WI38 (cell line): ENCODE measurements around the gene ALDH8A1.
"Not testable (repeated sequence)": the region's sequence is repeated elsewhere in the genome, so short reads cannot be mapped to it uniquely, and the experiment has no call there.

Source experiments
- H3K4me3 ChIP-seq: 2 replicates; pipeline ENCODE4 v1.5.1; 2011; ENCODE audit warnings: low read depth, mild to moderate bottlenecking, control low read depth, low read length
- CTCF ChIP-seq: IDR thresholded peaks from 2 replicates; pipeline ENCODE4 v1.5.1; 2012; ENCODE audit warnings: low read depth, mild to moderate bottlenecking, control low read depth, low read length

The ALDH8A1 gene

GRCh38 chr6:134910593-134910935 lies 39.3 kb downstream of the ALDH8A1 start:
- H3K4me3 ChIP-seq: no peak overlapping the region
- TF ChIP-seq CTCF: no peak

GRCh38 chr6:134909701-134910592 lies 40.0 kb downstream of the ALDH8A1 start:
- no peak for TF ChIP-seq CTCF
- no peak overlapping the region for H3K4me3 ChIP-seq

GRCh38 chr6:134908906-134909516 lies 40.9 kb downstream of the ALDH8A1 start:
- H3K4me3 ChIP-seq: peak overlapping the region; percentile 37
- no peak for TF ChIP-seq CTCF

GRCh38 chr6:134904731-134905130 lies 45.2 kb downstream of the ALDH8A1 start:
- H3K4me3 ChIP-seq: not testable (repeated sequence)

- no peak for TF ChIP-seq CTCF
- no peak overlapping the region for H3K4me3 ChIP-seq
Measured at GRCh38 chr6:134903448-134903847, 46.5 kb downstream of the ALDH8A1 start.

GRCh38 chr6:134902936-134903335 lies 47.0 kb downstream of the ALDH8A1 start:
- TF ChIP-seq CTCF: no peak
- H3K4me3 ChIP-seq: no peak overlapping the region

GRCh38 chr6:134902074-134902861 lies 47.6 kb downstream of the ALDH8A1 start:
- TF ChIP-seq CTCF: no peak
- H3K4me3 ChIP-seq: no peak overlapping the region
